ENCODE measurements around the gene PUS3.

Gene PUS3

DNA sequence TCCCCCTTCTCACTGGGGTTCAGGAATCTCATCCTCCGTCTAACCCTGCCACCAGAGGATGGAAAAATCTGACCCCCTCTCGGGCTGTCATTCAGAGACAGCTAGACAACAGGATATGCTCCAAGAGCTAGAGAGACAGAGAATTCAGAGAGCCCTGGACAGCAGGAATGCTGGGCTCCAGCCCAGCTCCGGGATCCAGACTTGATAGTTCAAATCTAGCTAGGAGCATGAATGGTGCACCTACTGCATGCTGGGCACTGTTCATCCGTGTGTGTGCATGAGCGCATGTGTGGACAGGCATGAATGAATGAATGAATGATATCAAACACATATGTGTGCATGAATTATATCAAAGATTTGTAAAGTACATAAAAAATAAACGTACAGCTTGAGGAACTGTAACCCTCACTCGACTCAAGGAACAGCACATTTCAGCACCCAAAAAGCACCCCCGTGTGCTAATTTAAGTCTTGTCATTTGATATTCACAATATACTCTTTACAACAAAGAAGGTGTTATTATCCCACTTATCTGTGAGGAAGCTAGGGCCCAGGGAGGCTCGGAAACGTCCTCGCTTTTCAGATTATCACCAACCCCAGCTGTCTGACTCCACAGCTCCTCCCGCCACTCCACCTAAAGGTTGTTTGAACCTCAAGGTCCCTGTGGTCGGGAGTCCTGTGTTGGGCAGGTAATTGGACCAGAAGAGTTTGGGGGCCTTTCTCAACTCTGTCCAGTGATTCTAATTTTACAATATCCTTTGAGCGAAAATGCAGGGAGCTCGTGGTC lies 42.2 kb upstream of the PUS3 start:
- TF ChIP-seq, protein P1, sequence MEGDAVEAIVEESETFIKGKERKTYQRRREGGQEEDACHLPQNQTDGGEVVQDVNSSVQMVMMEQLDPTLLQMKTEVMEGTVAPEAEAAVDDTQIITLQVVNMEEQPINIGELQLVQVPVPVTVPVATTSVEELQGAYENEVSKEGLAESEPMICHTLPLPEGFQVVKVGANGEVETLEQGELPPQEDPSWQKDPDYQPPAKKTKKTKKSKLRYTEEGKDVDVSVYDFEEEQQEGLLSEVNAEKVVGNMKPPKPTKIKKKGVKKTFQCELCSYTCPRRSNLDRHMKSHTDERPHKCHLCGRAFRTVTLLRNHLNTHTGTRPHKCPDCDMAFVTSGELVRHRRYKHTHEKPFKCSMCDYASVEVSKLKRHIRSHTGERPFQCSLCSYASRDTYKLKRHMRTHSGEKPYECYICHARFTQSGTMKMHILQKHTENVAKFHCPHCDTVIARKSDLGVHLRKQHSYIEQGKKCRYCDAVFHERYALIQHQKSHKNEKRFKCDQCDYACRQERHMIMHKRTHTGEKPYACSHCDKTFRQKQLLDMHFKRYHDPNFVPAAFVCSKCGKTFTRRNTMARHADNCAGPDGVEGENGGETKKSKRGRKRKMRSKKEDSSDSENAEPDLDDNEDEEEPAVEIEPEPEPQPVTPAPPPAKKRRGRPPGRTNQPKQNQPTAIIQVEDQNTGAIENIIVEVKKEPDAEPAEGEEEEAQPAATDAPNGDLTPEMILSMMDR (IDR thresholded peaks at IDR 0.05; ENCODE audit: control insufficient read depth, extremely low read depth, insufficient read depth): no peak
- DNase-seq (ENCODE audit: low read depth): no peak
- H3K4me3 ChIP-seq (ENCODE audit: low read depth, low read length): no peak overlapping the region

DNA sequence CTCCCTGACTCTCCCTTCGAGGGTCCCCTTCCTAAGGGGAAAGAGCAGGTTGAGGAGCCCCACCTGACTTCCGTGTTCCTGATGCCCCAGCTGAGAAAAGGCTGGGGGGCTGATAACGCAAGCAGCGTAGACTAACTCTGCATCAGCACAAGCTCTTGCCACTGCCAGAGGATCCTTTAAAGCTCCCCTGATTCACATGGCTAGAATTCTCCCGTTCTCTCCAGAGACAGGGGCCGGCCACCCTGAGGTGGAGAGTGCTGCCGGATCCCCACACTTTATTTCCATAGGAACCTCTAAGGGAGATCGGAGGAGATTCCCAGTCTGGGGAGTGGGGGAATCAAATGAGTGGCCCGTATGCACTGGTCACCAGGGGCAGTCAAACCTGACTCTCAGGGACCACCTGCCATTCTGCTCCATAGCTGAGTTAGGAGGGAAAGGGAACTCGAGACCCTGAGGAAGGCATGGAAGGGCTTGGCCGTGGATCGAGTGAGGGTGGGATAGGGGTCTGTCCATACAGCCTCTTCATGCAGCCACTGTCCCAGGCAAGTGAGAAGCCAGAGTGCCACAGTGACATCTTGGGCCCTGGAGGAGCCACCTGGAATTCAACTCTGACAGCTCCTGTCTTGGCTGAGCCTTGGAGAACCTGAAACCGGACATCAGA lies 41.5 kb upstream of the PUS3 start:
- TF ChIP-seq, protein P1 (IDR thresholded peaks at IDR 0.05; ENCODE audit: control insufficient read depth, extremely low read depth, insufficient read depth): no peak
- DNase-seq (ENCODE audit: low read depth): no peak
- H3K4me3 ChIP-seq (ENCODE audit: low read depth, low read length): no peak overlapping the region

DNA sequence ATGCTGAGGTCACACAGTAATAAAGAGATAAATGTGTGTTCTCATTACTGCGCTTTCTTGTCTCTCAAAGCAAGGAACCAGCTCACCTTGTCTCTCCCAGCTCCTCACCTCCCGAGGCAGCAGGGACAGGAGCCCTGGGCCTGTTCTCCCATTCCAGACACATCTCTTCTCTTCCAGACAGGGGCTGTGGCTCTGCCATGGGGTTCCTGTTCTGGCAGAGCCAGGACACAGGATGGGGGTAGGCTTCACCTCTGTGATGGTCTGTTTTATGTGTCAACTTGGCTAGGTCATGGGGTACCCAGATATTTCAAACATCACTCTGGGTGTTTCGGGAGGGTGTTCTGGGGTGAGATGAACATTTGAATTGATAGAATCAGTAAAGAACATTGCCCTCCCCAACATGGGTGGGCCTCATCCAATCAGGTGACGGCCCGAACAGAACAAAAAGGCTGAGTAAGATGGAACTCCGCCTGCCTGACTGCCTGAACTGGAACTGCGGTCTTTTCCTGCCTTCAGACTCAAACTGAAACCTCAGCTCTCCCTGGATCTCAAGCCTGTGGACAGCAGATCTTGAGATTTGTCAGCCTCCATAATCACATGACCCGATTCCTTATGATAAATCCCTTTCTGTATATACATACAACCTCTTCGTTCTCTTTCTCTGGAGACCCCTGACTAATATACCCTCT lies 40.8 kb upstream of the PUS3 start:
- no peak for DNase-seq (ENCODE audit: low read depth)
- TF ChIP-seq, protein P1 (IDR thresholded peaks at IDR 0.05; ENCODE audit: control insufficient read depth, extremely low read depth, insufficient read depth): no peak
- no peak overlapping the region for H3K4me3 ChIP-seq (ENCODE audit: low read depth, low read length)

DNA sequence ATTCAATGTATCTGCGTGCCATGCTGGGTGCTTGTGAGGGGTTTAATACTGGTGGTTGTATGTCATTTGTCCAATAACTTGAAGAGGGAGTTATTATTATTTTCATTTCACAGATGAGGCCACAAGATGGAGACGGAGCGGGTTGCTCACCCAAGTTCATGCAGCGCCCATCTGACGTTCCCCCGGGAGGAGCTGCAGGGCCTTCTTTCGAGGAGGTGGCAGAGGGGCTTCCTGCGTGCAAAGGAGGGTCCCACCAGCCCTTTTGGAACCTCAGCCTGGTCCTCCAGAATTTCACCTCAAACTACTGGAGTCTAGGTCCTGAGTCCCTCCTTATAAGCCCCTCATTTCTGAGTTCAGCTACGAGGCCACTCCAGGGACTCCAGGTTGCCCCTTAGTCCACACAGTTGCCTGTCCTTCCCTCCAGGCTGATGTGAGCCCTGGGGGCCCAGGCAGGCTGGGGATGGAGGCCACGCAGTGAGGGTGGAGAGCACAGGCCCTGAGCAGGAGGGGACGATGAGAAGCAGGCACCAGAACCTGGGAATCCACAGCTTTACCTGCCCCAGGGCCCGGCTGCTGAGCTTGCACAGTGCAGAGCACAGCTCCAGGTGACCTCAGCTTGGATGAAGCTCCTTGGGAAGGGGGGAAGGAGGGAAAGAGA lies 39.9 kb upstream of the PUS3 start:
- TF ChIP-seq, protein P1 (IDR thresholded peaks at IDR 0.05; ENCODE audit: control insufficient read depth, extremely low read depth, insufficient read depth): no peak
- no peak for DNase-seq (ENCODE audit: low read depth)
- H3K4me3 ChIP-seq (ENCODE audit: low read depth, low read length): no peak overlapping the region

DNA sequence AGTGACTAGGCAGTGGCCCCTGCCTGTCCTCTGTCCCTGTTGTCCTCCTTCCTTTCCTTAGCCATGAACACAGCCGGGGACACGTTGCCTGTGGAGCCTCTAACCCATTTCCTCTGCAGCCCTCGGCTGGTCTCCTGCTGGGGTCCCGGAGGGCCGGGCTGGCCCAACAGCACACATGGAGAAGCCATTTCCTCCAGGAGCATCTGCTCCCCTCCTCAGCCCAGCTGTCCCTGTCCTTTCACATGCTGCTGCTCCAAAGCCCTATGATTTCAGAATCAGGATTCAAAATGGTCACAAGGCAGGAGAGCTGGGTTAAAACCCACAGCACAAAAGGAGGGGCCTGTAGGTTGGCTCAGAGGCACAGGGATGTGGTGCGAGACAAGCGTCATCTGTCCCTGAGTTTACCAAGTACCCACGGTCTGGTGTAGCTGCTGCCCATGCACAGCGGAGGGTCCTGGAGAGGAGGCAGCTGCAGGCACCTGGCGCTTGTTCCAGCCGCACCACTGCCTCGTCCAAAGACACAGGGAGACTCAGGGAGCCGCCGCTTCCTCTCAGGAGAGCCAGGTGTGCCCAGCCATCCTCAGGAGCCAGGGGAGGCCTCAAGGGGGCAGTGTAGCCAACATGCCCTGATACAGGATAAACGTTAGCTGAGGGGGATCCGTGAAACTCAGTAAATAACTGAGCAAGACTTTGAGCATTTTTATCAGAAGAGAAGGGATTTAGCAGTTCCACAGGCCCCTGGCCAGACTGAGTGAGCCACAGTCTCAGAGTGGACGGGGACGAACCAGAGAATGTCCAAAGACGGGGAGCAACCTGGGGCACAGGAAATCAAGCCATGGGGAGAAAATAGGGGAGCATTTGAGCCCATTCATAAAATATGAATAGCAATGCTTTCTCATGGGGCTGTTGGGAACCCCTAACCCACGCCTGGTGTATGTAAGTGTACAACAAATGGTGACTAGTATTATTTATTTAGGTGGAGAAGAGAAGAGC lies 38.9 kb upstream of the PUS3 start:
- TF ChIP-seq, protein P1 (IDR thresholded peaks at IDR 0.05; ENCODE audit: control insufficient read depth, extremely low read depth, insufficient read depth): peak; percentile 90
- DNase-seq (ENCODE audit: low read depth): no peak

DNA sequence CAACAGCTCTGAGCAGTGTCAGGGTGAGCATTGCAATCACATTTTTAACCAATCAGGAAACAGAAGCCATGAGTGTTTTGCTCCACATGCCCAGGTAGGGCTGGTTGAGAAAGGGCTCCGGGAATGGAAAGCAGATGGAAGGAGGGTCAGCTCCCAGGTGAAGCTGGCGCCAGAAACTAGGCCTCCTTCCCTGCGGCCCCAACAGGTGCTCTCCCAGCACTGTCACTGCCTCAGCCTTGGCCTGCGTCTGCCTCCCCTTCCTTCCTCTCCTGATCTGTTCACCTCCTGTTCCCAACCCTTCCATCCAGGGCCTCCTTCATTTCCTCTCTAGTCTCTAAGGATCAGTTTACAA lies 38.2 kb upstream of the PUS3 start:
- no peak overlapping the region for H3K4me3 ChIP-seq (ENCODE audit: low read depth, low read length)
- TF ChIP-seq, protein P1 (IDR thresholded peaks at IDR 0.05; ENCODE audit: control insufficient read depth, extremely low read depth, insufficient read depth): no peak
- no peak for DNase-seq (ENCODE audit: low read depth)

More for the DNA sequence above, 38.9 kb upstream of the PUS3 start:
- H3K4me3 ChIP-seq (ENCODE audit: low read depth, low read length): no peak overlapping the region

All from LNCaP clone FGC (cell line).